WI38 (cell line): ENCODE measurements around the gene OTOG.

Source experiments
- H3K4me3 ChIP-seq: 2 replicates; pipeline ENCODE4 v1.5.1; 2011; ENCODE audit warnings: low read depth, mild to moderate bottlenecking, control low read depth, low read length
- CTCF ChIP-seq: IDR thresholded peaks from 2 replicates; pipeline ENCODE4 v1.5.1; 2012; ENCODE audit warnings: low read depth, mild to moderate bottlenecking, control low read depth, low read length

The OTOG gene

GRCh38 chr11:17691976-17692375 lies 144.9 kb downstream of the OTOG start:
- no peak for TF ChIP-seq CTCF
- no peak overlapping the region for H3K4me3 ChIP-seq

- no peak for TF ChIP-seq CTCF
- H3K4me3 ChIP-seq, result no peak overlapping the region
Measured at GRCh38 chr11:17692931-17693330, 145.9 kb downstream of the OTOG start.

- no peak for TF ChIP-seq CTCF
- no peak overlapping the region for H3K4me3 ChIP-seq
Measured at GRCh38 chr11:17693531-17693930, 146.5 kb downstream of the OTOG start.

- no peak for TF ChIP-seq CTCF
- no peak overlapping the region for H3K4me3 ChIP-seq
Measured at GRCh38 chr11:17694494-17695110, 147.5 kb downstream of the OTOG start.

- no peak overlapping the region for H3K4me3 ChIP-seq
- TF ChIP-seq CTCF, result no peak
Measured at GRCh38 chr11:17695454-17696441, 148.7 kb downstream of the OTOG start.

GRCh38 chr11:17696741-17697140 lies 149.7 kb downstream of the OTOG start:
- no peak overlapping the region for H3K4me3 ChIP-seq
- TF ChIP-seq CTCF, result no peak
